Transverse colon (tissue), 4 donors: Measurements from ENCODE around the gene CHM. TPM values are rescaled to one million over a fixed set of nuclear protein-coding genes. Genes with fewer than 3 reads are reported as not detected.
"Not testable (repeated sequence)": the region's sequence is repeated elsewhere in the genome, so short reads cannot be mapped to it uniquely, and the experiment has no call there.

Experiments used
- DNase-seq: peaks from one replicate; pipeline ENCODE4 v3.0.0-alpha.2; 2019
- H3K27ac ChIP-seq, 4 donors: fragments of 200-600 bp; sonication (generic); 2 replicates each; pipeline ENCODE4 v1.5.1; 2016 to 2018; ENCODE audit warnings: inconsistent platforms in 4 of 4
- H3K27me3 ChIP-seq: fragments of 200-600 bp; sonication (generic); 2 replicates; pipeline ENCODE4 v1.5.1; 2017; ENCODE audit warnings: inconsistent platforms
- H3K36me3 ChIP-seq, 4 donors: fragments of 200-600 bp; sonication (generic); 2 replicates each; pipeline ENCODE4 v1.5.1; 2017 to 2019; ENCODE audit warnings: inconsistent platforms in 4 of 4
- H3K4me1 ChIP-seq, 4 donors: fragments of 200-600 bp; sonication (generic); 2 replicates each; pipeline ENCODE4 v1.5.1; 2017 to 2020; ENCODE audit warnings: inconsistent platforms in 4 of 4
- H3K4me3 ChIP-seq, 4 donors: fragments of 200-600 bp; sonication (generic); 1 replicate in 1 of 4; 2 replicates in 3 of 4; pipeline versions ENCODE4 v1.5.1 to v1.6.1; 2017 to 2019; ENCODE audit warnings: inconsistent platforms in 4 of 4
- H3K9me3 ChIP-seq, 2 donors: fragments of 200-600 bp; sonication (generic); 2 replicates each; pipeline ENCODE4 v1.5.1; 2017 to 2019; ENCODE audit warnings: inconsistent platforms in 2 of 2
- CTCF ChIP-seq, 5 experiments: fragments of 200-600 bp in 3 of 5; fragments of 450-650 bp in 2 of 5; sonication (generic) in 3 of 5; IDR thresholded peaks; 1 replicate in 2 of 5; 2 replicates in 3 of 5; pipeline ENCODE4 v1.5.1; 2016 to 2017; ENCODE audit warnings: antibody characterized with exemption in 5 of 5, inconsistent platforms in 3 of 5, mild to moderate bottlenecking in 2 of 5, moderate library complexity in 1 of 5
- EP300 ChIP-seq: sonication (generic); formaldehyde crosslinking; IDR thresholded peaks from one replicate; pipeline ENCODE4 v1.6.1; 2017; ENCODE audit warnings: antibody characterized with exemption, low read depth
- POLR2A ChIP-seq: fragments of 450-650 bp; IDR thresholded peaks from one replicate; pipeline ENCODE4 v1.6.1; 2016; ENCODE audit warnings: antibody characterized with exemption, mild to moderate bottlenecking, moderate library complexity
- POLR2AphosphoS5 ChIP-seq, 3 donors: sonication (generic); formaldehyde crosslinking; IDR thresholded peaks; one replicate each; pipeline ENCODE4 v1.6.1; 2016; ENCODE audit warnings: antibody characterized with exemption in 3 of 3
- WGBS, 2 donors: methylation state at CpG; one replicate each; pipeline ENCODE4 v1.1.5; 2018; ENCODE audit warnings: low coverage in 1 of 2; 5-methylcytosine and 5-hydroxymethylcytosine counted together
- in situ Hi-C, 4 donors: fragments of 200-750 bp; cut with MboI; loops; one replicate each; pipeline versions ENCODE4 v1.15.0 to v1.15.1; 2017; ENCODE audit warnings: low sequenced_read_pairs in 3 of 4, low pct_ligation_motif_present in 1 of 4, low pct_unique_long_range_greater_than_20kb in 1 of 4
- intact Hi-C: fragments of 100-400 bp; cut with DNase I; formaldehyde crosslinking; loops from one replicate; pipeline ENCODE4 v1.15.1; 2023; ENCODE audit warnings: low total_unique reads
- total RNA-seq, 4 donors: library from RNA; depleted of rRNA; stranded (reverse); fragments of >200 nt; gene quantifications; one replicate each; pipeline ENCODE4 v1.1.0, GENCODE V29; 2016

CHM gene
- total RNA-seq, 4 donors from 2014 or later, result 7.8 to 22.8 (median 14.4) TPM

GRCh38 chrX:85963736-85964135, 83.6 kb downstream of the CHM start:
- in situ Hi-C loops (no loop called here), intact Hi-C loops (no loop called here)
- Histone ChIP-seq H3K4me3 (no peak overlapping the region), H3K27me3 (no peaks in the 10 kb centered on the region), H3K9me3 (no peaks in the 10 kb centered on the region), H3K4me1 (no peaks in the 10 kb centered on the region), H3K36me3 (no peaks in the 10 kb centered on the region), H3K27ac (no peak overlapping the region)
- WGBS, 2 donors, result 73 to 74% methylated on average over 2 to 5 of the region's 5 CpGs
- TF ChIP-seq EP300 (no peak), POLR2A (no peak), CTCF (IDR thresholded peaks at IDR 0.05) (no peak)
- no peak for DNase-seq

GRCh38 chrX:85955510-85955909, 91.8 kb downstream of the CHM start:
- WGBS, 2 donors, result 83 to 100% methylated on average over 1 to 3 of the region's 3 CpGs
- H3K36me3 ChIP-seq, result peaks cover 0 to under 1% (median 0%) of the 10 kb centered on the region in 4 donors
- H3K9me3 ChIP-seq, result no peaks in the 10 kb centered on the region
- no peak overlapping the region for H3K27ac ChIP-seq
- no peak for TF ChIP-seq POLR2AphosphoS5 (IDR thresholded peaks at IDR 0.05)
- no peak for TF ChIP-seq POLR2A
- no peak for TF ChIP-seq EP300
- no peak for TF ChIP-seq CTCF (IDR thresholded peaks at IDR 0.05)
- no peak overlapping the region for H3K4me3 ChIP-seq
- H3K27me3 ChIP-seq, result no peaks in the 10 kb centered on the region
- DNase-seq, result no peak
- in situ Hi-C loops, result no loop called here
- no peaks in the 10 kb centered on the region for H3K4me1 ChIP-seq
- intact Hi-C loops, result no loop called here

- H3K4me1 ChIP-seq, H3K36me3 ChIP-seq, H3K27me3 ChIP-seq, intact Hi-C loops, DNase-seq, H3K9me3 ChIP-seq, in situ Hi-C loops, H3K27ac ChIP-seq, H3K4me3 ChIP-seq: not testable (repeated sequence)
- 63 to 100% methylated on average over 2 to 4 of the region's 4 CpGs for WGBS, 2 donors
Observed at GRCh38 chrX:85944751-85945150, 102.6 kb downstream of the CHM start.

GRCh38 chrX:85941275-85941674, 106.1 kb downstream of the CHM start:
- Histone ChIP-seq H3K4me1 (no peaks in the 10 kb centered on the region), H3K4me3 (no peak overlapping the region), H3K9me3 (no peaks in the 10 kb centered on the region), H3K27ac (no peak overlapping the region), H3K27me3 (no peaks in the 10 kb centered on the region), H3K36me3 (no peaks in the 10 kb centered on the region)
- 60 to 100% methylated on average over 1 of the region's 1 CpG for WGBS, 2 donors
- in situ Hi-C loops, result no loop called here
- no peak for DNase-seq
- intact Hi-C loops, result no loop called here
- TF ChIP-seq POLR2AphosphoS5 (IDR thresholded peaks at IDR 0.05) (no peak), EP300 (no peak), POLR2A (no peak), CTCF (IDR thresholded peaks at IDR 0.05) (no peak)

- intact Hi-C loops, H3K27me3 ChIP-seq, H3K27ac ChIP-seq, H3K4me1 ChIP-seq, in situ Hi-C loops, H3K36me3 ChIP-seq, DNase-seq, H3K4me3 ChIP-seq, H3K9me3 ChIP-seq: not testable (repeated sequence)
- 66 to 86% methylated on average over 1 to 3 of the region's 3 CpGs for WGBS, 2 donors
Observed at GRCh38 chrX:85939942-85940341, 107.4 kb downstream of the CHM start.

- DNase-seq, H3K4me3 ChIP-seq, H3K27ac ChIP-seq, H3K36me3 ChIP-seq, intact Hi-C loops, in situ Hi-C loops, H3K27me3 ChIP-seq, H3K4me1 ChIP-seq, H3K9me3 ChIP-seq: not testable (repeated sequence)
- 75% methylated on average over 2 of the region's 2 CpGs; no CpG with 5 or more reads in 1 of the 2 donors for WGBS, 2 donors
Observed at GRCh38 chrX:85934399-85934798, 113.0 kb downstream of the CHM start.
